Endothelial cell (in vitro differentiated cells): ENCODE results near the gene PRKAR2B. TPM values are rescaled to one million over a fixed set of nuclear protein-coding genes. Genes with fewer than 3 reads are reported as not detected.

ENCODE experiments used
- DNase-seq: peaks from one replicate; pipeline ENCODE4 v3.0.0; 2021; ENCODE audit warnings: low spot score
- H3K27ac Mint-ChIP-seq: one replicate; pipeline ENCODE4 v1.8.0; 2021; ENCODE audit warnings: mixed read lengths, inconsistent platforms; ENCODE audit not compliant: unreplicated experiment
- H3K27me3 Mint-ChIP-seq: one replicate; pipeline ENCODE4 v1.8.0; 2021; ENCODE audit warnings: mild to moderate bottlenecking, moderate library complexity, mixed read lengths, inconsistent platforms; ENCODE audit not compliant: unreplicated experiment
- H3K36me3 Mint-ChIP-seq: one replicate; pipeline ENCODE4 v1.8.0; 2021; ENCODE audit warnings: mild to moderate bottlenecking, low read depth, mixed read lengths, inconsistent platforms; ENCODE audit not compliant: unreplicated experiment
- H3K4me1 Mint-ChIP-seq: one replicate; pipeline ENCODE4 v1.8.0; 2021; ENCODE audit warnings: mild to moderate bottlenecking, mixed read lengths, inconsistent platforms; ENCODE audit not compliant: unreplicated experiment
- H3K4me3 Mint-ChIP-seq: one replicate; pipeline ENCODE4 v1.8.0; 2021; ENCODE audit warnings: mild to moderate bottlenecking, mixed read lengths, inconsistent platforms; ENCODE audit not compliant: unreplicated experiment
- H3K9me3 Mint-ChIP-seq: one replicate; pipeline ENCODE4 v1.8.0; 2021; ENCODE audit warnings: mixed read lengths, inconsistent platforms; ENCODE audit not compliant: unreplicated experiment
- CTCF ChIP-seq: fragments of 200-600 bp; sonication (generic); IDR thresholded peaks from one replicate; pipeline ENCODE4 v1.5.0; 2021; ENCODE audit warnings: antibody characterized with exemption; ENCODE audit not compliant: unreplicated experiment
- total RNA-seq: library from RNA; stranded (reverse); fragmentation: NEBNext Ultra II Directional; extraction: Animal tissue kit (Norgen Biotek cat#: 25700); gene quantifications from one replicate; pipeline ENCODE4 v1.2.1, GENCODE V29; 2021; ENCODE audit not compliant: unreplicated experiment

The PRKAR2B gene
- total RNA-seq, 1 donor from 2014 or later: 28.4 TPM

DNA sequence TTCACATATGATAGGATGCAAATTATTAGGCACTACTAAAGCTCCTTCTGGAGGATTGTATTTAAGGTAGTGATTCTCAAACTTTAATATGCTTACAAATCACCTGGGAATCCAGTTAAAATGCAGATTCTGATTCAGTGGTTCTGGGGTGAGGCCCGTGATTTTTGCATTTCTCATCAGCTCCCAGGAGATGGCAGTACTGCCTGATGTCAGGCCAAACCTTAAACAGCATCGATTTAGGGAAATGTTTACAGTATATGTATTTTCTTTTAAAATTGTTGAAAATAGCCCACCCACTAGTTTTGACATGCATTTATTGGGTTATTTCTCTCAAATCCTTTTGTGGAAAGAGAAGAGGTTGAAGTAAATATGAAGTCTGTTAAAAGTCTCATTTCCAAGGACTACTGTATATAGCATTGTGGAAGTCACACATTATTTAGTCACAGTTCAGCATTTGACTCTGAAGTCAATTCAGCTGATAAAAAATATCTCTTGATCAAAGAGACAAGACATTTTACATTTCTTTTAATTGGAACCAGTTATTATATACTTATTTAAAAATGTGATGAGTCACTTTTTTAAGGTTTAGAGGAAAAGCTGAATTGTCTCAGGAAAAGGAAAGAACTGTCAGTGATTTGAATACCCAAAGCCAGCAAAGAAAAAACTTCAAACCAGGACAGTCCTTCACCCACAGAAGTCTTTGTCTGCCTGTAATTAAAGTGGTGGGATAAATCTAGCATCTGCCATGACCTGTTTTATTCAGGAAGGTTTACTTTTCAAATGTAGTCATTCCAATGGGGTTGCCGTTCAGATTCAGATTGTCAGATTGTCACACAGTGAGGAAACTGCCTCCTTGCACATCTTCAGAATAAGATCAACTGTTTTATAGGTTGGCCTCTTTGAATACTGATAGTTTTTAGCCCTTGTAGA lies 103.2 kb downstream of the PRKAR2B start:
- peak; percentile 29 for DNase-seq
- no peak overlapping the region for H3K27ac Mint-ChIP-seq
- H3K4me1 Mint-ChIP-seq: peaks cover 2% of the 10 kb centered on the region
- no peaks in the 10 kb centered on the region for H3K9me3 Mint-ChIP-seq
- H3K27me3 Mint-ChIP-seq: no peaks in the 10 kb centered on the region
- peak; percentile 59 for TF ChIP-seq CTCF
- H3K4me3 Mint-ChIP-seq: no peak overlapping the region
- no peaks in the 10 kb centered on the region for H3K36me3 Mint-ChIP-seq

- no peaks in the 10 kb centered on the region for H3K27me3 Mint-ChIP-seq
- no peak for DNase-seq
- H3K4me3 Mint-ChIP-seq: no peak overlapping the region
- no peak for TF ChIP-seq CTCF
- no peak overlapping the region for H3K27ac Mint-ChIP-seq
- no peaks in the 10 kb centered on the region for H3K36me3 Mint-ChIP-seq
- H3K9me3 Mint-ChIP-seq: no peaks in the 10 kb centered on the region
- H3K4me1 Mint-ChIP-seq: peaks cover 2% of the 10 kb centered on the region
Observed at GRCh38 chr7:107148721-107149120, 104.2 kb downstream of the PRKAR2B start.

DNA sequence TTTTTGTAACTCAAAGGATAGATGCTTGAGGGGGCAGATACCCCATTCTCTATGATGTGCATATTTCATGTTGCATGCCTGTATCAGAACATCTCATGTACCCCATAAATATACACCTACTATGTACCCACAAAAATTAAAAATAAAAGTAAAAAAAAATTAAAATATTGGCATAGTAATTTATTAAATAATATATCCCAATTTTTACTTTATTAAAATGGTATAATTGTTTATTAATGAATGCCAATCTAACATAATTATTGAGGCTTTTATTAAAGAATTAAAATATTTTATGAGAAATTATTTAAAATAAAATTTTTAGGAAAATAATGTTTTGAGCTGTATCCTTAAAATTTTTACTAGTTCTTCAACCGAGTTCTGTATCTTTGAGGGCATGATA lies 105.4 kb downstream of the PRKAR2B start:
- Mint-ChIP-seq H3K9me3 (no peaks in the 10 kb centered on the region), H3K4me3 (no peak overlapping the region), H3K36me3 (no peaks in the 10 kb centered on the region), H3K27me3 (no peaks in the 10 kb centered on the region), H3K4me1 (peaks cover 2% of the 10 kb centered on the region), H3K27ac (no peak overlapping the region)
- TF ChIP-seq CTCF: no peak
- DNase-seq: no peak

GRCh38 chr7:107150375-107151073 lies 106.0 kb downstream of the PRKAR2B start:
- H3K9me3 Mint-ChIP-seq: no peaks in the 10 kb centered on the region
- peak; percentile 67 for DNase-seq
- H3K4me3 Mint-ChIP-seq: no peak overlapping the region
- H3K4me1 Mint-ChIP-seq: peaks cover 2% of the 10 kb centered on the region
- TF ChIP-seq CTCF: peak; percentile 92
- H3K36me3 Mint-ChIP-seq: peaks cover 2% of the 10 kb centered on the region
- H3K27me3 Mint-ChIP-seq: no peaks in the 10 kb centered on the region
- H3K27ac Mint-ChIP-seq: no peak overlapping the region

DNA sequence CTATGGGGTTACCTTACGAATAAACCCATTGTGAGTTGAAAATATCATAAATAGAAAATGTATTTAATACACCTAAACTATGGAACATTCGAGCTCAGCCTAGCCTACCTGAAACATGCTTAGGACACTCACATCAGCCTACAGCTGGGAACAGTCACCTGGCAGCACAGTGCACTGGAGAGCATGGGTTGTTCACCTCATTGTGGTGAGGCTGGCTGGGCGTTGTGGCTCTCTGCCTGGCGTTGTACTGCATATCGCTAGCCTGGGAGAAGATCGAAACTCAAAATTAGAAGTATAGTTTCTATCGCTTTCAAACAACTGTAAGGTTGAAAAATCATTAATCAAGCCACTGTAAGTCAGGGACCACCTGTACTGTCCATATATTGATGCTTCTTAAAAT lies 107.0 kb downstream of the PRKAR2B start:
- H3K27ac Mint-ChIP-seq: no peak overlapping the region
- DNase-seq: no peak

More for the DNA sequence above, 107.0 kb downstream of the PRKAR2B start:
- peaks cover 6% of the 10 kb centered on the region for H3K36me3 Mint-ChIP-seq
- peaks cover 2% of the 10 kb centered on the region for H3K4me1 Mint-ChIP-seq
- no peak for TF ChIP-seq CTCF
- no peak overlapping the region for H3K4me3 Mint-ChIP-seq
- no peaks in the 10 kb centered on the region for H3K9me3 Mint-ChIP-seq
- no peaks in the 10 kb centered on the region for H3K27me3 Mint-ChIP-seq
